Transverse colon (tissue), 4 donors: Measurements from ENCODE around the gene P3H4.

Experiments
- CTCF ChIP-seq, 5 experiments: fragments of 200-600 bp in 3 of 5; fragments of 450-650 bp in 2 of 5; sonication (generic) in 3 of 5; IDR thresholded peaks; 1 replicate in 2 of 5; 2 replicates in 3 of 5; pipeline ENCODE4 v1.5.1; 2016 to 2017; ENCODE audit warnings: antibody characterized with exemption in 5 of 5, inconsistent platforms in 3 of 5, mild to moderate bottlenecking in 2 of 5, moderate library complexity in 1 of 5
- EP300 ChIP-seq: sonication (generic); formaldehyde crosslinking; IDR thresholded peaks from one replicate; pipeline ENCODE4 v1.6.1; 2017; ENCODE audit warnings: antibody characterized with exemption, low read depth
- POLR2A ChIP-seq: fragments of 450-650 bp; IDR thresholded peaks from one replicate; pipeline ENCODE4 v1.6.1; 2016; ENCODE audit warnings: antibody characterized with exemption, mild to moderate bottlenecking, moderate library complexity
- POLR2AphosphoS5 ChIP-seq, 3 donors: sonication (generic); formaldehyde crosslinking; IDR thresholded peaks; one replicate each; pipeline ENCODE4 v1.6.1; 2016; ENCODE audit warnings: antibody characterized with exemption in 3 of 3

- TF ChIP-seq POLR2AphosphoS5 (IDR thresholded peaks at IDR 0.05) (no peak), CTCF (IDR thresholded peaks at IDR 0.05) (no peak), POLR2A (no peak), EP300 (no peak)
Observed at GRCh38 chr17:41814195-41814594, 2.4 kb upstream of the P3H4 start.
